Kidney capillary endothelial cell (primary cell): ENCODE measurements around the gene ELOA.
"Not testable (repeated sequence)": the region's sequence is repeated elsewhere in the genome, so short reads cannot be mapped to it uniquely, and the experiment has no call there.

Experiments
- DNase-seq: peaks from one replicate; pipeline ENCODE4 v3.0.0-alpha.2; 2018; ENCODE audit warnings: low spot score

Gene ELOA

GRCh38 chr1:23784846-23785245 lies 41.6 kb downstream of the ELOA start:
- no peak for DNase-seq

DNA sequence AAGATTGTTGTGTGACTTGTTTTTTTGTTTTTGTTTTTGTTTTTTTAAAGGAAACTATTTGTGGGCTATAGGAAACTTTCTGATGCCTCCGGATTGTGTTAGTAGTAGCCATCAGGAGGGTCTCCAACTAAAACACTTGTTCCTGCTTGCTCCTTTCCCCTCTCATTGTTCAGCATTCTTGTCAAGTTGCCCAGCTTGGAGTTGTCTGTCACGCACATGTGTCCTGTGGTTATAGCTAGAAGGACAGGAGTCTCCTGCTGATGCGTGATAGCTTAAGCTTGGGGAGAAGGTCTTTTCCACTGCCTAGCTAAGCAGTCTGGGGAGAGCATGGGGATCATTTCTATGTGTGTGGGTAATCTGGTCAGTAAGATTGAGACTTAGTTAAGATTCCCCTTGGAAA lies 44.4 kb downstream of the ELOA start:
- DNase-seq, result no peak

GRCh38 chr1:23788695-23789094 lies 45.4 kb downstream of the ELOA start:
- no peak for DNase-seq

DNA sequence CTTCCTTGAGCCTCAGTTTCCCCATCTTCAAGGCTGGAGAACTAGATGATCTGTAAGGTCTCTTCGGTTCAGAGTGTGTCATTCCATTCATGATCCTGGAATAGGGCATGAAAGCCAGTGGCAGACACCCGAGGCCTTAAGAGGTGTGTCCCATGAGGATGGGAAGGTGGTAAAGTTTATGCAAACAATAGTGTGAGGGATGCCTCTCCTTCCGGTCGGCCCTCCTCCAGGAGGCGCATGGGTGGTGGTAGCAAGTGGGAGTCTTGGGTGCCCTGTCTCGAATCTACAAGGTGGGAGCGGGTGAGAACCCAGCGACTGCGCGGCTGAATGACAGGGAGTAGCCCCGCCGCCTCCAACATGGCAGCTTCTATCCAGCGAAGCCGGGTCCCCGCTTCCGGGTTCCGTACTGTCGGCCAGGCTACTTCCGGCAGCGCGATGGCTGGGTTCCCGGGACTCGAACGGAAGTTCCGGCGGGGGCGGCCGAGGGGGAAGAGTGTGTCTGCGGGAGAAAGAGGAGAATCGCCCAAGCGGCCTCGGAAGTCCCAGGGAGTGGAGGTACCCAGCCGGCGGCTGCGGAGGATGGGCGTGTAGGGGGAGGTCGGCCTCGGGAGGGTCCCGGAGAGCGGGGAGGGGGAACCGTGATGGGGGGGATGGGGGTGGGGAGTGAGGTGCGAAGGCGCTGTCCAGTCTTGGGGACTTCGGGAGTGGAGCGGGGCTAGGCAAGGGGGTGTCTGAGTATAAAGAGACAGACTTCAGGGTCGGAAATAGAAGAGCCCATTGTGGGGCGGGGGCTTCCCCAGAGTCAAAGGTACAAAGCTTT lies 47.6 kb downstream of the ELOA start, which contains the start of gene LYPLA2:
LYPLA2 (plus strand) TSS at position 450 of the 820 bp plus-strand sequence. CDS start 1,538 bp downstream, outside the sequence.
- DNase-seq, result peak; percentile 79

DNA sequence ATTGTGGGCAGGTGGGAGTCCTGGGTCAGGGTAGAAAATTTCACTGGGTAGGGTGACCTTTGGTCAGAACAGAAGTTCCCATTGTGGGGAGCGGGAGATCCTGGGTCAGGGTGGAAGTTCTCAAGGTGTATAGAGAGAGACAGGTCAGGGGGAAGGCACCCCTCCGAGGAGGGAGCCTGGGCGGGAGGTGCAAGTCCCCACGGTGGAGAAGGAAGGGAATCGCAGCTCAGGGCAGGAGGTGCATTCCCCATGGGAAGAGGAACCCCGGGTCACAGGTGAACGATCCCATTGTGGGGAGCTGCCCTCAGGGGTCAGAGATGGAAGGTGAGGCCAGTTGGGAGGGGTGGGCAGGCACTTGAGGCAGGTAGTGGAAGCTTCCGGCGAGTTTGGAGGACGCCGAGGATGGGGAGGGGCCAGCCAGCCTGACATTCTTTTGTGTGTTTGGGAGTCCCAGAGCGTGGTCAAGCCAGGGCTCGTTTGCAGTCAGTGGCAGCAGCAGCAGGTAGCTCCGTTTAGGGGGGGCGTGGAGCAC lies 48.3 kb downstream of the ELOA start:
- DNase-seq, result no peak

DNA sequence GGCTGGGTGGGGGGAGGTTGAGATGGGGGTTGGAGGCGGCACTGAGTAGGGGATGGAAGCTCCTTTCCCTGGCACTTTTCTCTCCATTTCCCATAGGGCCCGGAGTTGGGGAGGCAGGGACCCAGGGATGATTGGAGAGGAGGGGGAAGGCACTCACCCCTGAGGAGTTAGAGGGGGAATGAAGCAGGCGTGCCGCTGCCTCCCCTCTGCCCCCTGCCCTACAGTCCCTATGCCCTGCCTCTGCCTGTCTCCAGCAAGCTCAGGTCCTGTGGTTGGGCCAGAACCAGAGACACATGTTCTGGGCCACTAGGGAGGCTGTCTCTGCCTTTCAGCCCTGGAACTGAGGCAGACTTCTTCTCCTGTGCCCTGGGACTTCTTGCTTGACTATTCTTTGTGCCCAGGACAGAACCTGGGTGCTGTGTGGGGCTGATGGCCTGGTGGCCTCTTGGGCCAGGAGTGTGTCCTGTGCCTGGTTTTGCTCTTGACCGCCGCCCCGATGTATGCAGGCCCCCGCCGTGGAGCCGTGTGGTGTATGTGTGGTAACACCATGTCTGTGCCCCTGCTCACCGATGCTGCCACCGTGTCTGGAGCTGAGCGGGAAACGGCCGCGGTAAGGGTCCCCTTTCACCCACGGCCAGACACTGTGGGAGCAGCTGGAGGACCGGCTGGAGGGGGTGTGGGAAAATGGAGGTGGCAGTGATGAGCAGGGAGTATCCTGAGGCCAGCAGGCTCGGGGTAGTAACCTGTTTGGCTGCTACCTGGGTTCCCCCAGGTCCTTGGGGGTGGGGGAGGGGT lies 49.1 kb downstream of the ELOA start:
- DNase-seq, result no peak

DNA sequence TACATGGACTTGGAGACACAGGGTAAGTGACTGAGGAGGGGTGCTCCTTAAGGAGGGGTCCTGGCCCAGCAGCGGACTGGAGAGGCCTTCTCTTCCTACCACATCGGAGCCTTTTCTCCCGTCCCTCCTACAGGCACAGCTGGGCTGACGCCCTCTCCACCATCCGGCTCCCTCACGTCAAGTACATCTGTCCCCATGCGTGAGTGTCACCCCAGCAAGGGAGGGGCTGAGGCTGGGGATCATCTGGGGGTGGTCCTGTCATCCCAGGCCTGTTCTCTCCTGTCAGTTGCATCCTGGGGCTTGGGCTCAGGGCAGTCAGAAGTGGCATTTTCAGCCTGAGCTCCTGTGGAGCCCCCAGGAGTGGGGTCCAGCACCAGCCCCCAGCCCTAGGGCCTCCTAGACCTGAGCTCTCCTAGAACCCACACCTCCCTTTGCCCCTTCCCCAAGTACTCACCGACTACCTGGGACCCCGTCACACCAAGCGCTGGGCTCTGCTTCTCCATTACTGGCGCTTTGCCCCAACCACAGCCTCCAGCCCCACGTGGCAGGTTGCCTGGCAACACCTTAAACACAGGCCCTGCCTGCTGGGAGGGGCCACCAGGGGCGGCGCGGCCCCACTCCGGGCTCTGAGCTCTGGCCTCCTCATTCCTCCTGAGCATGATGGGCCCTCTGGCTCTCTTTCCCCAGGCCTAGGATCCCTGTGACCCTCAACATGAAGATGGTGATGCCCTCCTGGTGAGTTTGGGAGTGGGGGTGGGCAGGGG lies 49.9 kb downstream of the ELOA start:
- DNase-seq, result no peak

- DNase-seq, result no peak
These were observed 50.8 kb downstream of the ELOA start for GRCh38 chr1:23793861-23794731.

GRCh38 chr1:23794732-23795182 lies 51.5 kb downstream of the ELOA start:
- not testable (repeated sequence) for DNase-seq

GRCh38 chr1:23795676-23796465 lies 52.6 kb downstream of the ELOA start:
- DNase-seq, result no peak

DNA sequence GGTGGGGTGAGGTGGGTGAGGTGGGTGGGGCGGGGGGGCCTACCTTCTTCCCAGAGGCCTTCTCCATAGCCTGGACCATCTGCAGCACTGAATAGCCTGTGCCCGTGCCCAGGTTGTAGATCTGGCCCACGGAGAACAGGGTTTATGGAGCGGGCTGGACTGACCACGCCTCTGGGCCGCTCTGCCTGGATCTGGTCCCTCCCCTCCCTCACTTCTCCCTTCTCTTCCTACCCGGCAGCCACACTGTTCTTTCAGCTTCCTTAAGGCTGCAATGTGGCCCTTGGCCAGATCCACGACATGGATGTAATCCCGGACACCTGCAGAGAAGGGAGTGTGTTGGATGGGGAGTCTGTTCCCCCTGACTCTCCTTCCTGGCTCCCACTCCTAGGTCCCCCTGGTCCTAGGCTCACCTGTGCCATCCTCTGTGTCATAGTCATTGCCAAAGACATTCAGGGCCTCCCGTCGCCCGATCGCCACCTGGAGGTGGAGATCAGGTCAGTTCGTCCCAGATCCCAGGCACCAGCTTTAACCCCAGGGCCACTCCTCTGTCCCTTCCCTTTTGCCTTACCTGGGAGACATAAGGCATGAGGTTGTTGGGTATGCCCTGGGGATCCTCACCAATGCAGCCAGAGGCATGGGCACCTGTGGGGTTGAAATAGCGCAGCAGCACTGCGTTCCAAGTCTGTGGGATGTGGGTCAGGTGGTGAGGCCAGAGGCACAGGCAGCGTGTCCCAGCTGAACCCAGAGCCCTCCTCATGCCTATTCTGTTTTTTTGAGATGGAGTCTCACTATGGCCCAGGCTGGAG lies 53.4 kb downstream of the ELOA start:
- no peak for DNase-seq

DNA sequence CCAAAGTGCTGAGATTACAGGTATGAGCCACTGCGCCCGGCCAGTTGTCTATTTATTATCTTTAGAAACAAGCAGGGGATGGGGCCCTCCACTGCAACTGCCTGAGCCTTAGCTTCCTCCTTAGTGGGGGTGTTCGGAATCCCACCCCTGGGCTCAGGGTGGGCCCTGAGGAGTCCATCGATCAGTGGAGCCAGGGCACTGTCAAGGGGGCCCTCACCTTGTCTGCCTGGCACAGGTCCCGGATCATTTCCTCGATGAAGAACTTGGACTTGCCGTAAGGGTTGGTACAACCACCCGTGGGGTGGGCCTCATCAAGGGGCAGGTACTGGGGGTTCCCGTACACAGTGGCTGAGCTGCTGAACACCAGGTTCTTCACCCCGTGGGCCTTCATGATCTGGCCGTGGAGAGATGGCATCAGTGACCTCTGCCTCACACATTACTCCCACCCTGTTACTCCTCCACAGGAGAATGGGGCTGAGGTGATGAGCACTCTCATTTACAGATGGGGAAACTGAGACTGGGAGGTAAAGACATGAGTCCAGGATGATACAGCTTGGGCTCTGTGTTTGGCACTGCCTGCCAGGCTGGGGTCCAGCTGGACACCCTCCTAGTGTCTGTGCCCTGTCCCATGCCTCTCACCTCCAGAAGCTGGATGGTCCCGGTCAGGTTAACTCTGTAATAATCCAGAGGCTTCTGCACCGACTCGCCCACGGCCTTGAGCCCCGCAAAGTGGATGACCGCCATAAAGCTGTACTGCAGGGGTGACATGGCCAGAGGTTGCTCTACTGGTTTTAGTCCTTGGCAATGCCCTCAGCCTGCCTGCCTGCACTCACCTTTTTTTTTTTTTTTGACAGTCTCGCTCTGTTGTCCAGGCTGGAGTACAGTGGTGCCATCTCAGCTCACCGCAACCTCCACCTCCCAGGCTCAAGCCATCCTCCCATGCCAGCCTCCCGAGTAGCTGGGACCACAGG lies 54.5 kb downstream of the ELOA start:
- DNase-seq, result no peak

DNA sequence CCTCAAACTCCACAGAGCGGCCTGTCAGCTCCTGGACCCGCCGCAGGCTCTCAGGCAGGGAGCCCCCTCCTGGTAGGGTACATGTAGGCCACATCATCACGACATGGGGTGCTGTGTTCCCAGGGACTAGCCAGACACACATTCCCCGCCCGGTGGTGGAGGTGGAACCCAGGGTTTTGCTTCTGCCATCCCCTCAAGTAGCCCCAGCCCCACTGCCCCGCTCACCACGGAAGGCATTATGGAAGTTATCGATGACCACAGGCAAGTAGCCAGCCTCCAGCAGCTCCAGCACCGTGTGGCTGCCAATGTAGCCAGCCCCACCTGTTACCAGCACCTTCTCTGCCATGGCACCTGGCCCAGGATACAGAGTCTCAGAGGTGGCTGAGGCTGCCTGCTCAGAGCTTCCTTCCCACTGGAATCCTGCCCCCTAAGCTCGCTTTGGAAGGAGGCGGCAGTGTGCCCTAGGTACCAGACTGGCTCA lies 55.4 kb downstream of the ELOA start:
- DNase-seq, result no peak

GRCh38 chr1:23799255-23799569 lies 55.9 kb downstream of the ELOA start:
- DNase-seq, result no peak

DNA sequence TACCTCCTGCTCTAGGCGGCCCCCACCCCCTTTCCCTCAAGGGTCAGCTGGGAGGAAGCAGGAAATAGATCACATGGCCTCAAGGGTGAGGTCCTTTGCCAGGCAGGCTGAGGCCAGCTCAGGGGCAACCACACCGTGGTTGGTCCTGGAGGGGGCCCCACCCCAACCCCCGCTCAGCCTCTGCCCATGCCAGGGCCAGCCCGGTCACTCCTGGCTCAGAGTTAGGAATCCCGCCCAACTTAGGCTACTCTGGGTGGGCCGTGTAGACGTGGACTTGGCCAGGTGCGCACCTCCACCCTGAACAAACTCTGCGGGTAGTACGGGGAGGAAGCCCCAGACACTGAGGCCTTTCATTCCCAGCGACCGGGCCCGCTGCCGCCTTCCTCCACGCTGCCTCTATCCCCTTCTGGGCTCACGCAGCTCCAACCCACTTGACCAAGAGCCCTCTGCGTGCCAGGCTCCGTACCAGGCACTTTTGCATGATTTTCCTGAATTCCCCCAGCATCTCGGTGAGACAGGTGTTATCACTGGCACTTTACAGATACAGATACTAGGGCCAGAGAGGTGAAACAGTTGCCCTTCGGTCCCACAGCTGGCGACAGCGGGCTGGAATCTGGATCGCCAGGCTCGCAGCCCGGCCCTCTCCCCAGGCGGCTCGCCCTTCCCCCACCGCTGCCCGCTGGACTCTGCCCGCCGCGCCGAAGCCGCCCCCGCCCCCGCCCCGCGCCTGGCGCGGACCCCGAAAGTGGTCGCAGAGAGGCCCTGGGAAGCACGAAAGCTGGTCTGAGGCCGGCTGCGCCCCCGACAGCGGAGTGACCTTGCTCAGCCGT lies 56.5 kb downstream of the ELOA start:
- peak; percentile 90 for DNase-seq

DNA sequence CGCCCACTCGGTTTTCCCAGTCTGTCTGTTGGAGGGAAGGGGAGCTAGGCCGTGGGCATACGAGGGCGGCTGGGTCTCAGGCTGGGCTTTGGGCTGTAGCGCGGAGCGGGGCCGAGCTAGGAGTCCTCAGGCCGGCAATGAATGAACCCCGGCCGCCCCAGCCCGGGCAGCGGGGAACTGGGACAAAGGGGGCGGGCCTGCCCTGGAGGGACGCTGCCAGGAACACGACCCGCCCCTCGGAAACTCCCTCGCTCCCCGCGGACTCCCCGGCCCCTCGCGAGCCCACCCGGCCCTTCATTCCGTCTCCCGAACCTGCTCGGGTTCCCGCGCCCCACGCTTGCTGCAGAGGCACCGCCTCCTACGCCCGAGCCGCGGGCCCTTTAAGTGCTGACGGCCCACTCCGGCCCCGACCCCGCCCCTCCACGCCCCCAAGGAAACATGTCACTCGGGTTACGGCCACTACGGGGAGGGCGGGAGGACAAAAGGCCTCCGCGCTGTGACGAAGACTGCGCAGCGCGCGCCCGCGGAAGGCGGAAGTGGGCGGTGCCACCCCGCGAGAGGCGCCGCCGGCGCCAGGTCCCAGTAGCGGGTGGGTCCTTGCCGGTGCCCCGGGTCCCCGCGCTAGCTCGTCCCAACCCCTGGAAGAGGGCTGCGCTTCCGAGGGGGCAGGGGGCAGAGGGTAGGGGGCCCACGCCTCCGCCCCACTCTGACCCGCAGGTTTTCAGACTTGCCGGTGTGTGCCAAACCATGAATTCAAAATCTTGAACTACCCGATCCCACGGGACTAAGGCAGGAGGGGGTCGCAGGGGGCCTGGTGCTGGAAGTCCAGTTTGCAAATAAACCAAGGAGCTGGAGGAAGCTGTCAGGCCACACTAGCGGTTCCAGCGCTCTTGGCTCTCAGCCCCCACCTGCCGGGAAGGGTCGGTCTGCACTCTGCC lies 57.4 kb downstream of the ELOA start, which contains the start of gene GALE:
GALE (minus strand) TSS at position 355 of the 938 bp plus-strand sequence. CDS start 1,747 bp downstream, outside the sequence.
- peak; percentile 92 for DNase-seq
